ENCODE results near the gene ANKMY1.

GRCh38 chr2:240565333-240566202, 7.8 kb upstream of the ANKMY1 start:
- TF ChIP-seq OSR1 (CRISPR knock-in tag; IDR thresholded peaks at IDR 0.05) (no peak), PATZ1 (CRISPR knock-in tag; IDR thresholded peaks at IDR 0.05; ENCODE audit: borderline replicate concordance) (no peak), CSDC2 (CRISPR knock-in tag; IDR thresholded peaks at IDR 0.05) (no peak), BACH2 (CRISPR knock-in tag; IDR thresholded peaks at IDR 0.05; ENCODE audit: borderline replicate concordance) (no peak), CREB5 (CRISPR knock-in tag; IDR thresholded peaks at IDR 0.05; ENCODE audit: low read depth) (no peak), RARB (CRISPR knock-in tag; IDR thresholded peaks at IDR 0.05) (no peak), POU6F1 (CRISPR knock-in tag; IDR thresholded peaks at IDR 0.05; ENCODE audit: borderline replicate concordance, low read depth) (no peak), ZNF8 (CRISPR knock-in tag; IDR thresholded peaks at IDR 0.05) (no peak), ZFP3 (CRISPR knock-in tag; IDR thresholded peaks at IDR 0.05) (no peak), ZFP30 (CRISPR knock-in tag; IDR thresholded peaks at IDR 0.05) (no peak), ARNTL (CRISPR knock-in tag; IDR thresholded peaks at IDR 0.05; ENCODE audit: borderline replicate concordance, low read depth) (no peak), ZC3H10 (CRISPR knock-in tag; IDR thresholded peaks at IDR 0.05) (no peak), ZNF70 (CRISPR knock-in tag; IDR thresholded peaks at IDR 0.05) (no peak)
